Type B pancreatic cell (in vitro differentiated cells): ENCODE measurements around the gene LMLN. TPM values are rescaled to one million over a fixed set of nuclear protein-coding genes. Genes with fewer than 3 reads are reported as not detected.
A peak's percentile ranks its signal among the peaks of the same experiment; 100 is the strongest.
"Not testable (repeated sequence)": the region's sequence is repeated elsewhere in the genome, so short reads cannot be mapped to it uniquely, and the experiment has no call there.

ENCODE experiments used
- DNase-seq: peaks from one replicate; pipeline ENCODE4 v3.0.0; 2021; ENCODE audit warnings: mixed read lengths; ENCODE audit not compliant: unreplicated experiment; ENCODE audit errors: extremely low spot score
- H3K27ac Mint-ChIP-seq: 2 replicates; pipeline ENCODE4 v1.8.0; 2021; ENCODE audit warnings: mild to moderate bottlenecking, mixed read lengths
- H3K27me3 Mint-ChIP-seq: 2 replicates; pipeline ENCODE4 v1.8.0; 2021; ENCODE audit warnings: mixed read lengths
- H3K36me3 Mint-ChIP-seq: 2 replicates; pipeline ENCODE4 v1.8.0; 2021; ENCODE audit warnings: mixed read lengths
- H3K4me1 Mint-ChIP-seq: one replicate; pipeline ENCODE4 v1.8.0; 2021; ENCODE audit warnings: mixed read lengths; ENCODE audit not compliant: unreplicated experiment
- H3K4me3 Mint-ChIP-seq: 2 replicates; pipeline ENCODE4 v1.8.0; 2021; ENCODE audit warnings: mild to moderate bottlenecking, mixed read lengths
- H3K9me3 Mint-ChIP-seq: 2 replicates; pipeline ENCODE4 v1.8.0; 2021; ENCODE audit warnings: mixed read lengths
- total RNA-seq: library from RNA; stranded (reverse); gene quantifications from 2 replicates; pipeline ENCODE4 v1.2.1, GENCODE V29; 2021; ENCODE audit warnings: low replicate concordance
- TF ChIP-seq, protein P1 (sequence below): fragments of 200-600 bp; sonication (generic); conservative IDR thresholded peaks from 2 replicates; pipeline ENCODE4 v1.5.0; 2021; ENCODE audit warnings: antibody characterized with exemption, mild to moderate bottlenecking

The LMLN gene
- total RNA-seq, 1 donor from 2014 or later, result 10.0 TPM

DNA sequence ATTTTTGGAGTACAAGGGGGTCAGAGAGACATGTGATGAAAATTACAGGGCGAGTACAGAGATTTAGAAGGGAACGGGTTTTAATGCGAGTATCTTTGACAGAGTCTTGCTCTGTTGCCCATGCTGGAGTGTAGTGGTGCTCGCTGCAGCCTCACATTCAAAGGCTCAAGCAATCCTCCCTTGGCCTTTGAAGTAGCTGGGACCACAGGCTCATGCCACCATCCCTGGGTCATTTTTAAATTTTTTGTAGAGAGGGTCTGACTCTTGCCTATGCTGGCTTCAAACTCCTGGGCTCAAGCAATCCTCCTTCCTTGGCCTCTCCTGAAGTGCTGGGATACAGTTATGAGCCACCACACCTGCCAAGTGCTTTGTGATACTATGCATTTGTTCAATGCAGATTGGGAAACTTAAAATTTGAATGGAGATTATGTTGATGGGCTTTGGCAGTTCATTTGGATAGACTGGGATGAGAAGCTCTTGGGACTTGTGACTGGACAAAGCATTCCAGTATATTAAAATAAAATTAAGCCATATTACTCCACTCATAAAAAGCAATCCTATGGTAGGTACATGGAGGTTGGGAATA, 4.0 kb upstream of the LMLN start:
- TF ChIP-seq, protein P1, sequence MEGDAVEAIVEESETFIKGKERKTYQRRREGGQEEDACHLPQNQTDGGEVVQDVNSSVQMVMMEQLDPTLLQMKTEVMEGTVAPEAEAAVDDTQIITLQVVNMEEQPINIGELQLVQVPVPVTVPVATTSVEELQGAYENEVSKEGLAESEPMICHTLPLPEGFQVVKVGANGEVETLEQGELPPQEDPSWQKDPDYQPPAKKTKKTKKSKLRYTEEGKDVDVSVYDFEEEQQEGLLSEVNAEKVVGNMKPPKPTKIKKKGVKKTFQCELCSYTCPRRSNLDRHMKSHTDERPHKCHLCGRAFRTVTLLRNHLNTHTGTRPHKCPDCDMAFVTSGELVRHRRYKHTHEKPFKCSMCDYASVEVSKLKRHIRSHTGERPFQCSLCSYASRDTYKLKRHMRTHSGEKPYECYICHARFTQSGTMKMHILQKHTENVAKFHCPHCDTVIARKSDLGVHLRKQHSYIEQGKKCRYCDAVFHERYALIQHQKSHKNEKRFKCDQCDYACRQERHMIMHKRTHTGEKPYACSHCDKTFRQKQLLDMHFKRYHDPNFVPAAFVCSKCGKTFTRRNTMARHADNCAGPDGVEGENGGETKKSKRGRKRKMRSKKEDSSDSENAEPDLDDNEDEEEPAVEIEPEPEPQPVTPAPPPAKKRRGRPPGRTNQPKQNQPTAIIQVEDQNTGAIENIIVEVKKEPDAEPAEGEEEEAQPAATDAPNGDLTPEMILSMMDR, result no peak
- no peak overlapping the region for H3K4me3 Mint-ChIP-seq
- H3K36me3 Mint-ChIP-seq, result peaks cover 31% of the 10 kb centered on the region
- H3K27ac Mint-ChIP-seq, result no peak overlapping the region
- no peak for DNase-seq
- no peaks in the 10 kb centered on the region for H3K27me3 Mint-ChIP-seq
- H3K9me3 Mint-ChIP-seq, result no peaks in the 10 kb centered on the region
- H3K4me1 Mint-ChIP-seq, result peaks cover 36% of the 10 kb centered on the region

DNA sequence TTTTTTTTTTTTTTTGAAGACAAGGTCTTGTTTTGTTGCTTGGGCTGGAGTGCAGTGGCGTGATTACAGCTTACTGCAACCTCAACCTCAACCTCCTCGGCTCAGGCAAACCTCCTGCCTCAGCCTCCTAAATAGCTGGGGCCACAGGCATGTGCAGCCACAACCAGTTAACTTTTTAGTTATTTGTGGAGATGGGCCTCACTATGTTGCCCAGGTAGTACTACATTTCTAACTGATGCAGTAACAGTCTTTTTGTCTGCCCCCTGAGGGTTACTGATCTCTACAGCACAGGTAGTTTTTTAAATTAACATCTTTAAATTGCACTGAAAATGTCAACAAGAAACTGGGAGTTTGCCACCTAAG, 3.4 kb upstream of the LMLN start:
- no peak overlapping the region for H3K4me3 Mint-ChIP-seq
- no peaks in the 10 kb centered on the region for H3K9me3 Mint-ChIP-seq
- no peak for DNase-seq
- peaks cover 42% of the 10 kb centered on the region for H3K4me1 Mint-ChIP-seq
- H3K27ac Mint-ChIP-seq, result peak overlapping the region; percentile 33
- H3K36me3 Mint-ChIP-seq, result peaks cover 28% of the 10 kb centered on the region
- TF ChIP-seq, protein P1, result no peak
- H3K27me3 Mint-ChIP-seq, result no peaks in the 10 kb centered on the region

DNA sequence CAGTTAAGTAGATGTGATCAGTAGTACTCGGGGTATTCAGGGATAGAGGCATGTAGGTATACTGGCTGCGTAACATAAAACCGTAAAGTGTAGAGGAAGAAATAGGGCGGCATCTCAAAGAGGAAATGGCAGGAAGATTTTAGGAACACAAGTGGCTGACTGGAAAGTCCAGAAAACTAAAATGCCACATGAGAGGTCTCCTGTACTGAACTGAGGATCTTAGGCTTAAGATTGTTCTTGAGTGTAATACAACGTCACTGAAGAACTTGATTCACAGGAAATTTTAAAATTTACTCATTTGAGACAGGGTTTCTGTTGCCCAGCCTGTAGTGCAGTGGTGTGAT, 2.3 kb upstream of the LMLN start:
- Mint-ChIP-seq H3K27me3 (no peaks in the 10 kb centered on the region), H3K36me3 (peaks cover 26% of the 10 kb centered on the region), H3K4me1 (peaks cover 43% of the 10 kb centered on the region), H3K4me3 (no peak overlapping the region), H3K27ac (peak overlapping the region; percentile 33), H3K9me3 (no peaks in the 10 kb centered on the region)
- no peak for DNase-seq
- TF ChIP-seq, protein P1, result no peak

DNA sequence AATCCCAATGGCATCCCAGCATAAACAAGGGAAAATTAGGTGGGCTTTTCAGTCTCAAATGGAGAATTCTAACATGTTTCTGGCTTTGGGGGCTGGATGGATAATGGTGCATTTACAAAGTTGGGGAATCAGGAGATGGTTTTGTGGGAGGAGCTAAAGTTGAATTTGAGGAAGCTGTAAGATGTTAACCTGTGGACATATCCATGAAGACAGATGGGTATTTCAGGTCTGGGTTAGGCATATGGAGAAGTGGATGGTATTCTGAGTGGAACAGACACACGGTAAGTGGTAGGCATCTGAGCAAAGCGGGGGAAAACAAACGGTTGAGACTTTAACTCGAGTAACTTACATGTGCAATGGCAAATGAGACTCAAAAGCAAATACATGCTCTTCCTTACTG, 1.7 kb upstream of the LMLN start:
- H3K4me1 Mint-ChIP-seq, result peaks cover 40% of the 10 kb centered on the region
- TF ChIP-seq, protein P1, result no peak
- H3K4me3 Mint-ChIP-seq, result peak overlapping the region; percentile 59
- H3K36me3 Mint-ChIP-seq, result peaks cover 21% of the 10 kb centered on the region
- H3K9me3 Mint-ChIP-seq, result no peaks in the 10 kb centered on the region
- H3K27ac Mint-ChIP-seq, result peak overlapping the region; percentile 7
- H3K27me3 Mint-ChIP-seq, result no peaks in the 10 kb centered on the region
- no peak for DNase-seq

DNA sequence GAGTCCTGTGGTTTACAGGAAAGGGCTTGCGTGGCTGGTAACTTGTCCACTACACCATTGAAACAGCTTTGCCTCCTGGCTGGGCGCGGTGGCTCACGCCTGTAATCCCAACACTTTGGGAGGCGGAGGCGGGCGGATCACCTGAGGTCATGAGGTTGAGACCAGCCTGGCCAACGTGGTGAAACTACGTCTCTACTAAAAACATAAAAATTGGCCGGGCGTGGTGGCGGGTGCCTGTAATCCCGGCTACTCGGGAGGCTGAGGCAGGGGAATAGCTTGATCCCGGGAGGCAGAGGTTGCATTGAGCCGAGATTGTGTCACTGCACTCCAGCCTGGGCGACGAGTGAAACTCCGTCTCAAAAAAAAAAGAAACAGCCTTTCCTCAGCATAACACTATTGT, 1.2 kb upstream of the LMLN start:
- Mint-ChIP-seq H3K4me1 (peaks cover 35% of the 10 kb centered on the region), H3K36me3 (peaks cover 16% of the 10 kb centered on the region)
- not testable (repeated sequence) for H3K27ac Mint-ChIP-seq, H3K9me3 Mint-ChIP-seq, H3K27me3 Mint-ChIP-seq, H3K4me3 Mint-ChIP-seq, DNase-seq

DNA sequence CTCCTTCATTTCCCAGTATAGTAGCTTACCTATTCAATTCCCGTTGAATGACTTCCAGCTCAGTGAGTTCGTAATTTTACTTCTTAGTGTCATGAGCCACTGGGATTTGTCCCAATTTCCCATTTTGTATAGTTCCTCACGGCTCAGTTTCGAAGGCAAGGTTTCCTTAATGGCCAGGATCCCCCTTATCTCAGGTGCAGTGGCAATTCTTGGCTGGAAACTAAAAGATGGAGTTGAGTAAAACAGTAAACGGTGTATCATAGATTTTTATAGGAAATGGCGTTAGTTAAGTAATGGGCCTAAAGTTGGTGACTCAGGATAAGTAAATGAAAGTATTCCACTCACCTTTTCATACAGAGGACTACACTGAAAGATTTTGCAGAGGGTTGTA, 522 bp upstream of the LMLN start:
- no peak for DNase-seq
- Mint-ChIP-seq H3K4me1 (peaks cover 32% of the 10 kb centered on the region), H3K27ac (peak overlapping the region; percentile 95), H3K4me3 (peak overlapping the region; percentile 97), H3K36me3 (peaks cover 10% of the 10 kb centered on the region), H3K27me3 (no peaks in the 10 kb centered on the region), H3K9me3 (no peaks in the 10 kb centered on the region)
- TF ChIP-seq, protein P1, result no peak
